ENCODE results near the gene CDC25B. TPM values are rescaled to one million over a fixed set of nuclear protein-coding genes. Genes with fewer than 3 reads are reported as not detected.

CDC25B gene
- total RNA-seq, 1 donor from 2014 or later: 29.4 TPM

DNA sequence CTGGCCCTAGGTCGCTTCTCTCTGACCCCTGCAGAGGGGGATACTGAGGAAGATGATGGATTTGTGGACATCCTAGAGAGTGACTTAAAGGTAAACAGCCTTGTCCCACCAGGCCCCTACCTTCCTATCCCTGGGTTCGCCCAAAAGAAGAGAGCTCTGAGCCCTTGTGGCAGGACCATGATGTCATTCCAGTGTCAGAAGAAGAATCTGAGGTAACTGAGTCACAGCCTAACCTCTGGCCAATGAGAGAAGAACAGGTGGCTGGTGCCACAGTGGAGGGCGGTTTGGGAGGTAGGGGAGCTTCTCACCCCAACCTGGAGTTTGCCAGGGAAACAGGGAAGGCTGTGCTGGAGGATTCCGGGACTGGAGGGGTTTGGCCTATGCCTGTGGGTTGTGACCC is 5.2 kb downstream of the CDC25B start:
- H3K4me1 Mint-ChIP-seq: peaks cover 35% of the 10 kb centered on the region
- TF ChIP-seq, protein P1, sequence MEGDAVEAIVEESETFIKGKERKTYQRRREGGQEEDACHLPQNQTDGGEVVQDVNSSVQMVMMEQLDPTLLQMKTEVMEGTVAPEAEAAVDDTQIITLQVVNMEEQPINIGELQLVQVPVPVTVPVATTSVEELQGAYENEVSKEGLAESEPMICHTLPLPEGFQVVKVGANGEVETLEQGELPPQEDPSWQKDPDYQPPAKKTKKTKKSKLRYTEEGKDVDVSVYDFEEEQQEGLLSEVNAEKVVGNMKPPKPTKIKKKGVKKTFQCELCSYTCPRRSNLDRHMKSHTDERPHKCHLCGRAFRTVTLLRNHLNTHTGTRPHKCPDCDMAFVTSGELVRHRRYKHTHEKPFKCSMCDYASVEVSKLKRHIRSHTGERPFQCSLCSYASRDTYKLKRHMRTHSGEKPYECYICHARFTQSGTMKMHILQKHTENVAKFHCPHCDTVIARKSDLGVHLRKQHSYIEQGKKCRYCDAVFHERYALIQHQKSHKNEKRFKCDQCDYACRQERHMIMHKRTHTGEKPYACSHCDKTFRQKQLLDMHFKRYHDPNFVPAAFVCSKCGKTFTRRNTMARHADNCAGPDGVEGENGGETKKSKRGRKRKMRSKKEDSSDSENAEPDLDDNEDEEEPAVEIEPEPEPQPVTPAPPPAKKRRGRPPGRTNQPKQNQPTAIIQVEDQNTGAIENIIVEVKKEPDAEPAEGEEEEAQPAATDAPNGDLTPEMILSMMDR (IDR thresholded peaks at IDR 0.05; ENCODE audit: unreplicated experiment): no peak
- H3K9me3 Mint-ChIP-seq: no peaks in the 10 kb centered on the region
- peaks cover 20% of the 10 kb centered on the region for H3K36me3 Mint-ChIP-seq
- no peak overlapping the region for H3K4me3 Mint-ChIP-seq
- no peak for DNase-seq (ENCODE audit: low spot score in 2 of 2, unreplicated experiment in 2 of 2)
- H3K27ac Mint-ChIP-seq: no peak overlapping the region
- no peaks in the 10 kb centered on the region for H3K27me3 Mint-ChIP-seq (ENCODE audit: low read depth)

DNA sequence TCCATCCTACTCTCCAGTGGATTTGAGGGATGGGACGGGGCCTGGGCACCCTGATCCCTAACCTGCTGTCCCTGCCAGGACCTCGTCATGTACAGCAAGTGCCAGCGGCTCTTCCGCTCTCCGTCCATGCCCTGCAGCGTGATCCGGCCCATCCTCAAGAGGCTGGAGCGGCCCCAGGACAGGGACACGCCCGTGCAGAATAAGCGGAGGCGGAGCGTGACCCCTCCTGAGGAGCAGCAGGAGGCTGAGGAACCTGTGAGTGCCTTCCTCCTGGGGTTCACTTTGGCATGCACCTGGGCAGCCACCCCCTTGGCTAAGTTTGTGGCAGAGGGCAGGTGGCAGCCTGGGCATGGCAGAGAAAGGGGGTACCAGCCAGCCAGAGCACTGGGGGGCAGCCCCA is 5.7 kb downstream of the CDC25B start:
- Mint-ChIP-seq H3K4me3 (no peak overlapping the region), H3K4me1 (peaks cover 36% of the 10 kb centered on the region), H3K9me3 (no peaks in the 10 kb centered on the region), H3K36me3 (peaks cover 20% of the 10 kb centered on the region), H3K27me3 (ENCODE audit: low read depth) (no peaks in the 10 kb centered on the region), H3K27ac (no peak overlapping the region)
- no peak for DNase-seq (ENCODE audit: low spot score in 2 of 2, unreplicated experiment in 2 of 2)
- TF ChIP-seq, protein P1 (IDR thresholded peaks at IDR 0.05; ENCODE audit: unreplicated experiment): no peak

DNA sequence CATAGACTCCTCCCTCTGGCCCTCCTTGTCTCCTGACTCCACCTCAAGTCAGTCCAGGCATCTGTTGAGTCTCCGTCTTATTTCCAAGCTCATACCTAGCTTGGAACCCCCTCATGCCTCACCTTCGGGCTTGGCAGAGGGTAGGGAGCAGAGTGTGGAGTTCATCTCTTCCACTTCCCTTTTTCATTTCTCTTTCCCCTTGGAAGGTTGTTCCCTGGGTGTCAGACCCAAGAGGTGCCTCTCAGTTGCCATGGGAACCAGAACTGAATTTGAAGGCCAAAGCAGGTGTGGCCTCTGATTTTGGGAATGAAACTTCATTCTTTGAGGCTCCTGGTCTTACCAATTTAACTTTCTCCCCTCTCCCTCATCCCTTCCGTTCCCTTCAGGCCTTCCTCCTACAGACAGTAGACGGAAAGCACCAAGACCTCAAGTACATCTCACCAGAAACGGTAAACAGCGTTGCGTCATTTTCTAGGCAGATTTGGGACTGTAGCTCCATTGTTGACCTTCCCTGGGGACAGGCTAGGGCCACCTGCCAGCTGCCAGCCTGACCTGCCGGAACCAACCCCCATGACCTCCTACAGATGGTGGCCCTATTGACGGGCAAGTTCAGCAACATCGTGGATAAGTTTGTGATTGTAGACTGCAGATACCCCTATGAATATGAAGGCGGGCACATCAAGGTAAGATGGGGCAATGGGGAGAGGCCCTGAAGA is 6.6 kb downstream of the CDC25B start:
- no peak for DNase-seq (ENCODE audit: low spot score in 2 of 2, unreplicated experiment in 2 of 2)
- H3K36me3 Mint-ChIP-seq: peaks cover 20% of the 10 kb centered on the region
- H3K4me3 Mint-ChIP-seq: no peak overlapping the region
- no peaks in the 10 kb centered on the region for H3K27me3 Mint-ChIP-seq (ENCODE audit: low read depth)
- H3K27ac Mint-ChIP-seq: no peak overlapping the region
- no peaks in the 10 kb centered on the region for H3K9me3 Mint-ChIP-seq
- TF ChIP-seq, protein P1 (IDR thresholded peaks at IDR 0.05; ENCODE audit: unreplicated experiment): no peak
- peaks cover 36% of the 10 kb centered on the region for H3K4me1 Mint-ChIP-seq

DNA sequence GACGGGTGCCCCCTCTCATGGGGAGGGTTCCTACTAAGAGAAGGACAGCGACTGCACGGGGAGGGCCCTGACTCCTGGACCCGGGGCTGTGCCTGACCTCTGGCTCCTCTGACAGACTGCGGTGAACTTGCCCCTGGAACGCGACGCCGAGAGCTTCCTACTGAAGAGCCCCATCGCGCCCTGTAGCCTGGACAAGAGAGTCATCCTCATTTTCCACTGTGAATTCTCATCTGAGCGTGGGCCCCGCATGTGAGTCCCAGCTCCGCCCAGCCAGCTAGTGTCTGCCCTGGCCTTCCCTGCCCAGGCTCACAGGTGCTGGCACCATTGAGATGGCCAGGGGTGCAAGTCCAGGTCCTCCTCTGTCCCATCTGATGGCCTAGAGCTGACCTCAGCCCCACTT is 7.2 kb downstream of the CDC25B start:
- H3K4me3 Mint-ChIP-seq: no peak overlapping the region
- H3K36me3 Mint-ChIP-seq: peaks cover 20% of the 10 kb centered on the region
- H3K4me1 Mint-ChIP-seq: peaks cover 38% of the 10 kb centered on the region
- no peak overlapping the region for H3K27ac Mint-ChIP-seq
- TF ChIP-seq, protein P1 (IDR thresholded peaks at IDR 0.05; ENCODE audit: unreplicated experiment): no peak
- H3K9me3 Mint-ChIP-seq: no peaks in the 10 kb centered on the region
- H3K27me3 Mint-ChIP-seq (ENCODE audit: low read depth): no peaks in the 10 kb centered on the region
- no peak for DNase-seq (ENCODE audit: low spot score in 2 of 2, unreplicated experiment in 2 of 2)

DNA sequence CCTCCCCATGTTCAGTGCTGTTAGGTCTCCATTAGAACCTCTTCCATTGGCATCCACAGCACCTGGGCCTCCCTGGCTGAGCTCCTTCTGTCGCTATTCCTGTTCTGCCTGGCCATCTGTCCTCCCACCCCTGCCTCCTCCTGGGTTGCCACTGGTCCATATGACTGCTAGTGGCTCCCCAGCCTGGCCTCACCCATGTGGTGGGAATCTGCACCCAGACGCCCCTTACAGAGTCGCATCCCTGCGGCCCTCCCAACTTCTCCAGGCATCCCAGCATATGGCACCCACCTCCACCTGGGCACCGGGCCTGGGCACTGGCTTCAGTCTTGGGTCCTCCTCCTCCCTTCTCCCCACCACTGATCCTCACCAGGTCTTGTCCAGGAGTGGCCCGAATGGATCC is 7.7 kb downstream of the CDC25B start:
- H3K4me3 Mint-ChIP-seq: no peak overlapping the region
- TF ChIP-seq, protein P1 (IDR thresholded peaks at IDR 0.05; ENCODE audit: unreplicated experiment): no peak
- DNase-seq (ENCODE audit: low spot score in 2 of 2, unreplicated experiment in 2 of 2): no peak
- peaks cover 34% of the 10 kb centered on the region for H3K4me1 Mint-ChIP-seq
- H3K9me3 Mint-ChIP-seq: no peaks in the 10 kb centered on the region
- no peaks in the 10 kb centered on the region for H3K27me3 Mint-ChIP-seq (ENCODE audit: low read depth)
- H3K36me3 Mint-ChIP-seq: peaks cover 20% of the 10 kb centered on the region
- H3K27ac Mint-ChIP-seq: no peak overlapping the region

Data from mesothelial cell of epicardium (in vitro differentiated cells).